ENCODE data around the gene GRAP2. TPM values are rescaled to one million over a fixed set of nuclear protein-coding genes. Genes with fewer than 3 reads are reported as not detected.
"Not testable (repeated sequence)": the region's sequence is repeated elsewhere in the genome, so short reads cannot be mapped to it uniquely, and the experiment has no call there.

The GRAP2 gene
- total and polyA plus RNA-seq, 8 donors: 0.45 to 29.1 (median 3.0) TPM; not detected in 2

DNA sequence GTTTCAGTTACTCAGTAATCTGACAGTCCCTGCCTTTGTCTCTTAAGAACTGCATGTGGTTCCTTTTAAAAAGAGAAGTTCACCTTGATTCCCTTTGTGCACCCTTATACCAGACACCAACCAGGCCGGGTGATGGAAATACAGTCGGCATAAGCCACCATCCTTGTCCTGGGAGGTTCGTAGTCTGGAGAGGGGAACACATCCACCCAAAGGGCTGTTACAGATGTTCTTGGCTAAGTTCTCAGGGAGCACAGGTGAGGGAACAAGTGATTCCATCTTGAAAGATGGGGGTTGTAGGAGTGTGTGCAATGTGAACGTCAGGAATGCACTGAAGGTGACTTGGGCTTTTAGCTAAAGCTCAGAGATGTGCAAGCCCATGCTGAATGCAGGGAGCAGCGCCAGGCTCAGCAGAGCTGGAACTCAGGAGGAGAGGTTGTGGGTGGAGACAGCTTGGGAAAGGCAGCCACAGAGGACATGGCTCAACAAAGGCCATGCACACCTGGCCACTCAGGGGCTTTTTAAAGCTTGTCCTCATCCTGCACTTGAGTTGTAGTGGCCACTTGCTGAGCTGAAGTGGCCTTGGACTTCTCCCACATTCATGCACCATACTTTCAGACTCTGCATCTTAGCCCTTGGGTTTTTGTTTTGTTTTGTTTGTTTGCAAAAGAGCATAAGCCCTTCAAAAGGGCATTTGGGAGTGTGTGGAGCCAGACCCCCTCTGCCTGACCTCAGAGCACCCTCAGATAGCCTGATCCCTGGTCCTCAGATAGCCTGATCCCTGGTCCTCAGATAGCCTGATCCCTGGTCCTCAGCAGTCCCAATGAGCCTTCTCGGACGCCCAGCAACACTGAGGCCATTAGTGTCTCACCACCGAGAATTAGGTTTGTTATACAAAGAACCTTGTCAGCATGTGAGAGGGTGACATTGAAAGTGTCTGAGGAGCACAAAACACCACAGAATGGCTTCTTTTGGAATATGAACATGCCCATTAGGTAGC, 46.6 kb downstream of the GRAP2 start:
- intact Hi-C loops (cut with DNase I; ENCODE audit: low total_unique reads): no loop called here
- peaks cover 0 to 12% (median 0%) of the 10 kb centered on the region in 4 donors for H3K4me1 ChIP-seq
- TF ChIP-seq EP300 (IDR thresholded peaks at IDR 0.05): no peak
- TF ChIP-seq, protein P1, sequence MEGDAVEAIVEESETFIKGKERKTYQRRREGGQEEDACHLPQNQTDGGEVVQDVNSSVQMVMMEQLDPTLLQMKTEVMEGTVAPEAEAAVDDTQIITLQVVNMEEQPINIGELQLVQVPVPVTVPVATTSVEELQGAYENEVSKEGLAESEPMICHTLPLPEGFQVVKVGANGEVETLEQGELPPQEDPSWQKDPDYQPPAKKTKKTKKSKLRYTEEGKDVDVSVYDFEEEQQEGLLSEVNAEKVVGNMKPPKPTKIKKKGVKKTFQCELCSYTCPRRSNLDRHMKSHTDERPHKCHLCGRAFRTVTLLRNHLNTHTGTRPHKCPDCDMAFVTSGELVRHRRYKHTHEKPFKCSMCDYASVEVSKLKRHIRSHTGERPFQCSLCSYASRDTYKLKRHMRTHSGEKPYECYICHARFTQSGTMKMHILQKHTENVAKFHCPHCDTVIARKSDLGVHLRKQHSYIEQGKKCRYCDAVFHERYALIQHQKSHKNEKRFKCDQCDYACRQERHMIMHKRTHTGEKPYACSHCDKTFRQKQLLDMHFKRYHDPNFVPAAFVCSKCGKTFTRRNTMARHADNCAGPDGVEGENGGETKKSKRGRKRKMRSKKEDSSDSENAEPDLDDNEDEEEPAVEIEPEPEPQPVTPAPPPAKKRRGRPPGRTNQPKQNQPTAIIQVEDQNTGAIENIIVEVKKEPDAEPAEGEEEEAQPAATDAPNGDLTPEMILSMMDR (IDR thresholded peaks at IDR 0.05): no peak
- TF ChIP-seq POLR2AphosphoS5 (IDR thresholded peaks at IDR 0.05): no peak
- TF ChIP-seq POLR2A (IDR thresholded peaks at IDR 0.05): no peak
- H3K36me3 ChIP-seq: no peaks in the 10 kb centered on the region
- no peak overlapping the region for H3K4me3 ChIP-seq
- no peak for DNase-seq
- H3K27ac ChIP-seq: no peak overlapping the region
- H3K9me3 ChIP-seq: no peaks in the 10 kb centered on the region
- H3K27me3 ChIP-seq: no peaks in the 10 kb centered on the region
- 83 to 92% (median 88%) methylated on average over 8 of the region's 8 CpGs for WGBS, 5 donors

DNA sequence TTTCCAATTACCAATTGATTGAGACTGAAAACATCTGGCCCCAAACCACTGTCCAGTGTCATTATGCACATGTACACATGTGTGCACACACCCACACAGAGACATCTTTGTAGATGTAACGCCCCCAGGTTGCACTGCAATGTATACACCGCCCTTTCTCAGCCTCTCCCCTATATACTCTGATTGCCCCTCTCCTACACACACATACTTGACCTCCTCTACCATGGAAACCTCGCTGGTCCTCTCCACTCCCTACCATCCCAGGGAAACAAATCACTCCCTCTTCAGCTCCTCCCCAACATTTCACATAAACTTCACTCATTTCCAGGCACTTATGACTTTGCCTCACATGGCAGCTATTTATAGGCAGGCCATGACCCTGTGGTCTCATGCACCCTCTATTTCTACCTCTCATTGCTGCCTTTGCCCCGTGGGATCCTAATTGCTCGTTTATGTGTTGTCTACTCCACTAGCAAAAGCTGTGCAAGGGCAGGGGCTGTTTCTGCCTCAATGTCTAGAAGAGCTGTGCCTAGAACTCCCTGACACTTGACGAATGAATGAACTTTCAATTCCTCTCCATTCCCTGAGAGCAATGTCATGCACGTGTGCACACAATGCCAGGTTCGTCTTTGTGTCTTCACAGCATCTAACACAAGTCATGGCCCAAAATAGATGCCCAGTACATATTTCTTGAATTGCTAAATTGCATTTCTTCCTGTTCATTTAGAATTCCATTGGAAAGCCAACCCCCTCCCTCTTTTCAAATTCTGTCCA, 49.3 kb downstream of the GRAP2 start:
- H3K36me3 ChIP-seq: no peaks in the 10 kb centered on the region
- no peak overlapping the region for H3K4me3 ChIP-seq
- H3K27me3 ChIP-seq: no peaks in the 10 kb centered on the region
- 79 to 87% (median 87%) methylated on average over 8 of the region's 8 CpGs for WGBS, 5 donors
- H3K4me1 ChIP-seq: peaks cover 0 to 21% (median 5%) of the 10 kb centered on the region in 4 donors
- H3K9me3 ChIP-seq: no peaks in the 10 kb centered on the region
- intact Hi-C loops (cut with DNase I; ENCODE audit: low total_unique reads): no loop called here
- DNase-seq: no peak
- H3K27ac ChIP-seq: no peak overlapping the region
- TF ChIP-seq POLR2A (IDR thresholded peaks at IDR 0.05) (no peak), POLR2AphosphoS5 (IDR thresholded peaks at IDR 0.05) (no peak), EP300 (IDR thresholded peaks at IDR 0.05) (no peak)
- TF ChIP-seq, protein P1 (IDR thresholded peaks at IDR 0.05): no peak

DNA sequence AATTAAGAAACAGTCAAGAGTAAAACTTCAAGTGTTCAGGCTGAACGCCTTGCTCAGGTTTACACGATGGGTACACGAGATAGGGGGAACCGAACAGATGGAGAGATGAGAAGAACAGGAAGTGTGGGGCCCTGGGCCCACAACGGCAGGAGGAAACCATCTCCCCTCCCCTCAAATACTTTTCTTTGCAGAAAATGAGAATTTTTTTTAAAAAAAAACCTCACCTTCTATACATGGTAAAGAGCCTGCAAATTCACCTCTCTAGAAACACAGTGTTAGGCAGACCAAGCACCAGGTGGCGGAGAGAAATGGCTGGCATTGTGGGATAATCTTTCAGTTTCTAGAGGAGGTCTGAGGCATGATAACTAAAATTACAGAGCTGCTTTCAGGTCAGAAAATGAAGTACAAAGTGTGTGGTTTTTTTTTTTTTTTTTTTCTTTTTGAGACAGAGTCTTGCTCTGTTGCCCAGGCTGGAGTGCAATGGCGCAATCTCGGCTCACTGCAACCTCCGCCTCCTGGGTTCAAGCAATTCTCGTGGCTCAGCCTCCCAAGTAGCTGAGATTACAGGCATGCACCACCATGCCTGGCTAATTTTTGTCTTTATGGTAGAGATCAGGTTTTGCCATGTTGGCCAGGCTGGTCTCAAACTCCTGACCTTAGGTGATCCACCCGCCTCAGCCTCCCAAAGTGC, 50.9 kb downstream of the GRAP2 start:
- H3K27ac ChIP-seq; intact Hi-C loops (cut with DNase I; ENCODE audit: low total_unique reads): not testable (repeated sequence)
- WGBS, 5 donors: 71 to 83% (median 79%) methylated on average over 11 of the region's 11 CpGs

DNA sequence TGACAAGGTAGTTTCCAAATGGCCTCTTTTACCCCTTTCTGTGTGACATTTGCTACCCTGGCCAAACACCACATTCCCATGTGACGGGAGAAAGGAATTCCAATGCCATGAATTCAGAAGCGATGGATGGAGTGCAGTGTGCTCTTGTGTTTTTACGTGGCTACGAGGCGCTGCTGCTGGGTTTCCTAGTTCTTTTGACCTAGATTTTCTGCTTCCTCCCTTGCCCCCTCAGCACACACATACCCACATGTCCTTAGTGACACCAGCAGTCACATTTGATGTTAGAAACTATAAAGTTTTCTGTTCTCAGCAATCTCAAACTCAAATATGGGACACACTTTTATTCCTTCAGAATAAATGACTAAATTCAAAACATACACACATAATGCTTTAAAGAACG, 51.5 kb downstream of the GRAP2 start:
- intact Hi-C loops (cut with DNase I; ENCODE audit: low total_unique reads): no loop called here
- peaks cover 0 to 13% (median 5%) of the 10 kb centered on the region in 4 donors for H3K4me1 ChIP-seq
- no peaks in the 10 kb centered on the region for H3K27me3 ChIP-seq
- H3K27ac ChIP-seq: no peak overlapping the region
- DNase-seq: no peak
- H3K36me3 ChIP-seq: no peaks in the 10 kb centered on the region
- H3K9me3 ChIP-seq: no peaks in the 10 kb centered on the region
- no peak for TF ChIP-seq POLR2A (IDR thresholded peaks at IDR 0.05)
- TF ChIP-seq EP300 (IDR thresholded peaks at IDR 0.05): no peak
- TF ChIP-seq POLR2AphosphoS5 (IDR thresholded peaks at IDR 0.05): no peak
- TF ChIP-seq, protein P1 (IDR thresholded peaks at IDR 0.05): no peak
- 78 to 91% (median 83%) methylated on average over 6 of the region's 6 CpGs for WGBS, 5 donors
- no peak overlapping the region for H3K4me3 ChIP-seq

More for the DNA sequence above, 50.9 kb downstream of the GRAP2 start:
- not testable (repeated sequence) for H3K36me3 ChIP-seq, H3K9me3 ChIP-seq, H3K27me3 ChIP-seq, DNase-seq, H3K4me3 ChIP-seq
- peaks cover 0 to 19% (median 5%) of the 10 kb centered on the region in 4 donors for H3K4me1 ChIP-seq

Measured in stomach (tissue), 9 donors.